ENCODE data around the gene CCDC187.

- TF ChIP-seq, protein P1, sequence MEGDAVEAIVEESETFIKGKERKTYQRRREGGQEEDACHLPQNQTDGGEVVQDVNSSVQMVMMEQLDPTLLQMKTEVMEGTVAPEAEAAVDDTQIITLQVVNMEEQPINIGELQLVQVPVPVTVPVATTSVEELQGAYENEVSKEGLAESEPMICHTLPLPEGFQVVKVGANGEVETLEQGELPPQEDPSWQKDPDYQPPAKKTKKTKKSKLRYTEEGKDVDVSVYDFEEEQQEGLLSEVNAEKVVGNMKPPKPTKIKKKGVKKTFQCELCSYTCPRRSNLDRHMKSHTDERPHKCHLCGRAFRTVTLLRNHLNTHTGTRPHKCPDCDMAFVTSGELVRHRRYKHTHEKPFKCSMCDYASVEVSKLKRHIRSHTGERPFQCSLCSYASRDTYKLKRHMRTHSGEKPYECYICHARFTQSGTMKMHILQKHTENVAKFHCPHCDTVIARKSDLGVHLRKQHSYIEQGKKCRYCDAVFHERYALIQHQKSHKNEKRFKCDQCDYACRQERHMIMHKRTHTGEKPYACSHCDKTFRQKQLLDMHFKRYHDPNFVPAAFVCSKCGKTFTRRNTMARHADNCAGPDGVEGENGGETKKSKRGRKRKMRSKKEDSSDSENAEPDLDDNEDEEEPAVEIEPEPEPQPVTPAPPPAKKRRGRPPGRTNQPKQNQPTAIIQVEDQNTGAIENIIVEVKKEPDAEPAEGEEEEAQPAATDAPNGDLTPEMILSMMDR (IDR thresholded peaks at IDR 0.05; ENCODE audit: poor library complexity, severe bottlenecking) = no peak
- TF ChIP-seq POLR2AphosphoS5 (IDR thresholded peaks at IDR 0.05) = no peak
- TF ChIP-seq, protein P2, sequence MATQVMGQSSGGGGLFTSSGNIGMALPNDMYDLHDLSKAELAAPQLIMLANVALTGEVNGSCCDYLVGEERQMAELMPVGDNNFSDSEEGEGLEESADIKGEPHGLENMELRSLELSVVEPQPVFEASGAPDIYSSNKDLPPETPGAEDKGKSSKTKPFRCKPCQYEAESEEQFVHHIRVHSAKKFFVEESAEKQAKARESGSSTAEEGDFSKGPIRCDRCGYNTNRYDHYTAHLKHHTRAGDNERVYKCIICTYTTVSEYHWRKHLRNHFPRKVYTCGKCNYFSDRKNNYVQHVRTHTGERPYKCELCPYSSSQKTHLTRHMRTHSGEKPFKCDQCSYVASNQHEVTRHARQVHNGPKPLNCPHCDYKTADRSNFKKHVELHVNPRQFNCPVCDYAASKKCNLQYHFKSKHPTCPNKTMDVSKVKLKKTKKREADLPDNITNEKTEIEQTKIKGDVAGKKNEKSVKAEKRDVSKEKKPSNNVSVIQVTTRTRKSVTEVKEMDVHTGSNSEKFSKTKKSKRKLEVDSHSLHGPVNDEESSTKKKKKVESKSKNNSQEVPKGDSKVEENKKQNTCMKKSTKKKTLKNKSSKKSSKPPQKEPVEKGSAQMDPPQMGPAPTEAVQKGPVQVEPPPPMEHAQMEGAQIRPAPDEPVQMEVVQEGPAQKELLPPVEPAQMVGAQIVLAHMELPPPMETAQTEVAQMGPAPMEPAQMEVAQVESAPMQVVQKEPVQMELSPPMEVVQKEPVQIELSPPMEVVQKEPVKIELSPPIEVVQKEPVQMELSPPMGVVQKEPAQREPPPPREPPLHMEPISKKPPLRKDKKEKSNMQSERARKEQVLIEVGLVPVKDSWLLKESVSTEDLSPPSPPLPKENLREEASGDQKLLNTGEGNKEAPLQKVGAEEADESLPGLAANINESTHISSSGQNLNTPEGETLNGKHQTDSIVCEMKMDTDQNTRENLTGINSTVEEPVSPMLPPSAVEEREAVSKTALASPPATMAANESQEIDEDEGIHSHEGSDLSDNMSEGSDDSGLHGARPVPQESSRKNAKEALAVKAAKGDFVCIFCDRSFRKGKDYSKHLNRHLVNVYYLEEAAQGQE (IDR thresholded peaks at IDR 0.05; ENCODE audit: borderline replicate concordance) = no peak
- no peak for TF ChIP-seq SMC3 (conservative IDR thresholded peaks at IDR 0.05; ENCODE audit: poor library complexity)
Measured at GRCh38 chr9:136306211-136307208, 2.6 kb upstream of the CCDC187 start.

Data from neural cell (in vitro differentiated cells).